Endothelial cell of umbilical vein (primary cell): ENCODE measurements around the gene MAG. TPM values are rescaled to one million over a fixed set of nuclear protein-coding genes. Genes with fewer than 3 reads are reported as not detected.

Experiments
- BruUV-seq: library from RNA; stranded (reverse); fragments of 400-500 nt; replicated peaks from 2 replicates; lab custom pipeline; 2021; lab: Mats Ljungman, UMichigan
- CTCF ChIA-PET: fragments of 300-600, 350-600 bp; sonication (Branson Sonifier 250); formaldehyde crosslinking; loops from one replicate; lab custom pipeline; 2021; ENCODE audit warnings: antibody characterized with exemption, inconsistent platforms; lab: Charles Lee
- POLR2A ChIA-PET: fragments of 300-600, 350-600 bp; sonication (Branson Sonifier 250); formaldehyde crosslinking; loops from one replicate; lab custom pipeline; 2021; ENCODE audit warnings: antibody characterized with exemption, inconsistent platforms; lab: Charles Lee
- DNase-seq: peaks from one replicate; pipeline ENCODE4 v3.0.0-alpha.2; 2011; ENCODE audit warnings: low read depth, low spot score
- FAIRE-seq: peaks from 2 replicates; lab custom pipeline; 2011; peaks lifted over from hg19 to GRCh38; lab: Jason Lieb, UNC
- H2AFZ ChIP-seq: 2 replicates; pipeline ENCODE4 v1.6.0; 2012; ENCODE audit warnings: low read depth, low read length, control low read depth, inconsistent platforms
- H3K27ac ChIP-seq: 2 replicates; pipeline ENCODE4 v1.5.1; 2011; ENCODE audit warnings: low read depth, mild to moderate bottlenecking, control low read depth, low read length, moderate library complexity; ENCODE audit not compliant: insufficient read depth
- H3K27me3 ChIP-seq, 2 experiments: 2 replicates each; pipeline versions ENCODE4 v1.6.0 to v1.6.1; 2011; ENCODE audit warnings: low read length in 2 of 2, mixed read lengths in 1 of 2; ENCODE audit not compliant: control insufficient read depth in 2 of 2, insufficient read depth in 2 of 2
- H3K36me3 ChIP-seq, 2 experiments: 2 replicates in 1 of 2; 3 replicates in 1 of 2; pipeline ENCODE4 v1.5.1; 2011; ENCODE audit warnings: low read length in 2 of 2, mild to moderate bottlenecking in 1 of 2, moderate library complexity in 1 of 2; ENCODE audit not compliant: control insufficient read depth in 2 of 2, insufficient read depth in 2 of 2; ENCODE audit errors: extremely low read depth in 1 of 2
- H3K4me1 ChIP-seq: 3 replicates; pipeline ENCODE4 v1.5.1; 2011; ENCODE audit warnings: mild to moderate bottlenecking, low read length; ENCODE audit not compliant: control insufficient read depth, insufficient read depth; ENCODE audit errors: extremely low read depth
- H3K4me2 ChIP-seq: 2 replicates; pipeline ENCODE4 v1.6.1; 2011; ENCODE audit warnings: low read length, control low read depth, mixed read lengths; ENCODE audit not compliant: insufficient read depth
- H3K4me3 ChIP-seq, 3 experiments: fragments of 200-600 bp in 1 of 3; sonication (generic), shearing (Covaris generic) in 1 of 3; replicated peaks in 1 of 3; 2 replicates each; pipeline ENCODE4 v1.5.1; 2011 to 2016; ENCODE audit warnings: control low read depth in 3 of 3, low read length in 3 of 3, mild to moderate bottlenecking in 2 of 3, inconsistent platforms in 1 of 3, low read depth in 1 of 3, moderate library complexity in 1 of 3; ENCODE audit not compliant: insufficient read depth in 1 of 3
- H3K79me2 ChIP-seq: 2 replicates; pipeline ENCODE4 v1.6.0; 2012; ENCODE audit warnings: low read length, inconsistent platforms; ENCODE audit not compliant: control insufficient read depth, insufficient read depth
- H3K9ac ChIP-seq: replicated peaks from 2 replicates; pipeline ENCODE3; 2011; ENCODE audit warnings: low read length, control low read depth; ENCODE audit not compliant: insufficient read depth; ENCODE audit errors: extremely low read depth
- H3K9me1 ChIP-seq: replicated peaks from 3 replicates; pipeline ENCODE4 v1.6.0; 2011; ENCODE audit warnings: mild to moderate bottlenecking, low read length; ENCODE audit not compliant: control insufficient read depth, insufficient read depth; ENCODE audit errors: extremely low read depth
- H3K9me3 ChIP-seq: replicated peaks from 2 replicates; pipeline ENCODE4 v1.5.1; 2012; ENCODE audit warnings: low read length, inconsistent platforms; ENCODE audit not compliant: control insufficient read depth, insufficient read depth
- H4K20me1 ChIP-seq: replicated peaks from 2 replicates; pipeline ENCODE3; 2011; ENCODE audit warnings: mild to moderate bottlenecking, low read length; ENCODE audit not compliant: control insufficient read depth, insufficient read depth; ENCODE audit errors: extremely low read depth
- CTCF ChIP-seq, 2 donors: IDR thresholded peaks; 1 replicate in 1 of 2; 2 replicates in 1 of 2; pipeline ENCODE4 v1.5.1; 2011; ENCODE audit warnings: low read length in 2 of 2, mild to moderate bottlenecking in 2 of 2, moderate library complexity in 2 of 2, control low read depth in 1 of 2, inconsistent platforms in 1 of 2, low read depth in 1 of 2; ENCODE audit not compliant: insufficient read depth in 1 of 2; ENCODE audit errors: extremely low read depth in 1 of 2
- EZH2 ChIP-seq: IDR thresholded peaks from 2 replicates; pipeline ENCODE4 v1.6.1; 2012; ENCODE audit warnings: borderline replicate concordance, low read depth, mild to moderate bottlenecking, moderate library complexity, low read length, inconsistent platforms; ENCODE audit not compliant: severe bottlenecking
- FOS ChIP-seq: IDR thresholded peaks from 2 replicates; pipeline ENCODE4 v1.6.1; 2011; ENCODE audit warnings: mild to moderate bottlenecking, low read length, moderate library complexity, borderline replicate concordance; ENCODE audit not compliant: insufficient read depth
- GATA2 ChIP-seq: IDR thresholded peaks from 2 replicates; pipeline ENCODE4 v1.7.0; 2011; ENCODE audit warnings: low read depth, mild to moderate bottlenecking, moderate library complexity, mixed read lengths, low read length; ENCODE audit not compliant: insufficient read length, insufficient read depth
- JUN ChIP-seq: IDR thresholded peaks from 2 replicates; pipeline ENCODE4 v1.6.1; 2011; ENCODE audit warnings: borderline replicate concordance, low read depth; ENCODE audit not compliant: insufficient read length, insufficient read depth
- MAX ChIP-seq: IDR thresholded peaks from 2 replicates; pipeline ENCODE4 v1.6.1; 2011; ENCODE audit not compliant: insufficient read depth, insufficient read length
- MYC ChIP-seq: IDR thresholded peaks from one replicate; pipeline ENCODE4 v1.6.1; 2011; ENCODE audit warnings: mild to moderate bottlenecking, low read depth, low read length
- POLR2A ChIP-seq: IDR thresholded peaks from 2 replicates; pipeline ENCODE4 v1.6.1; 2012; ENCODE audit warnings: low read depth, mild to moderate bottlenecking, control low read depth, low read length
- POLR2AphosphoS5 ChIP-seq: IDR thresholded peaks from 2 replicates; pipeline ENCODE4 v1.6.1; 2012; ENCODE audit warnings: low read depth, mild to moderate bottlenecking, control low read depth, low read length, moderate library complexity; ENCODE audit not compliant: insufficient read depth
- dilution Hi-C: fragments of 300-500 bp; cut with MboI; formaldehyde crosslinking; loops from one replicate; pipeline ENCODE4 v1.15.0; 2019; ENCODE audit warnings: low sequenced_read_pairs; ENCODE audit not compliant: extremely low pct_ligation_motif_present
- intact Hi-C: fragments of 100-400 bp; cut with micrococcal nuclease; formaldehyde crosslinking; loops from one replicate; pipeline ENCODE4 v1.10.0; 2022
- polyA plus RNA-seq, 4 experiments: library from polyadenylated mRNA; depleted of rRNA in 3 of 4; stranded (reverse) in 3 of 4; unstranded in 1 of 4; fragments of >200 nt; gene quantifications; 2 replicates each; pipeline versions ENCODE4 v1.2.1 to v1.2.3, GENCODE V29; 2011 to 2012; ENCODE audit warnings: missing spikeins in 1 of 4
- total RNA-seq: library from RNA; stranded (reverse); gene quantifications from 2 replicates; pipeline ENCODE4 v1.2.3, GENCODE V29; 2021

Gene MAG
- total and polyA plus RNA-seq, 2 donors (not counting 3 experiments of a cell fraction or from before 2014, with no cell fraction given), result not detected

GRCh38 chr19:35293363-35293739 lies 1.4 kb downstream of the MAG start:
- Histone ChIP-seq H3K27ac (no peak overlapping the region), H3K9me3 (no peaks in the 10 kb centered on the region), H3K9ac (no peak overlapping the region), H3K4me1 (no peaks in the 10 kb centered on the region), H3K9me1 (no peaks in the 10 kb centered on the region), H4K20me1 (no peaks in the 10 kb centered on the region), H3K27me3 (no peaks in the 10 kb centered on the region), H2AFZ (no peak overlapping the region), H3K36me3 (no peaks in the 10 kb centered on the region), H3K4me3 (no peak overlapping the region), H3K79me2 (no peaks in the 10 kb centered on the region), H3K4me2 (no peak overlapping the region)
- ChIA-PET POLR2A (no interaction called here), CTCF (no interaction called here)
- TF ChIP-seq MYC (no peak), POLR2A (no peak), JUN (no peak), POLR2AphosphoS5 (no peak), FOS (no peak), CTCF (IDR thresholded peaks at IDR 0.05; ENCODE audit: extremely low read depth in 1 of 2, insufficient read depth in 1 of 2, low read depth in 1 of 2, low read length in 2 of 2) (no peak), GATA2 (no peak), EZH2 (no peak), MAX (no peak)
- no TSS peak for BruUV-seq
- FAIRE-seq (no peak), DNase-seq (no peak)
- dilution Hi-C loops, result no loop called here
- intact Hi-C loops, result no loop called here
